Measurements from ENCODE around the gene C16orf46. TPM values are rescaled to one million over a fixed set of nuclear protein-coding genes. Genes with fewer than 3 reads are reported as not detected.

The C16orf46 gene
- total and polyA plus RNA-seq, 9 of the 15 experiments (the other 6 are each of a cell fraction or from before 2014, with no cell fraction given): 0.10 to 0.98 (median 0.41) TPM; not detected in 1

DNA sequence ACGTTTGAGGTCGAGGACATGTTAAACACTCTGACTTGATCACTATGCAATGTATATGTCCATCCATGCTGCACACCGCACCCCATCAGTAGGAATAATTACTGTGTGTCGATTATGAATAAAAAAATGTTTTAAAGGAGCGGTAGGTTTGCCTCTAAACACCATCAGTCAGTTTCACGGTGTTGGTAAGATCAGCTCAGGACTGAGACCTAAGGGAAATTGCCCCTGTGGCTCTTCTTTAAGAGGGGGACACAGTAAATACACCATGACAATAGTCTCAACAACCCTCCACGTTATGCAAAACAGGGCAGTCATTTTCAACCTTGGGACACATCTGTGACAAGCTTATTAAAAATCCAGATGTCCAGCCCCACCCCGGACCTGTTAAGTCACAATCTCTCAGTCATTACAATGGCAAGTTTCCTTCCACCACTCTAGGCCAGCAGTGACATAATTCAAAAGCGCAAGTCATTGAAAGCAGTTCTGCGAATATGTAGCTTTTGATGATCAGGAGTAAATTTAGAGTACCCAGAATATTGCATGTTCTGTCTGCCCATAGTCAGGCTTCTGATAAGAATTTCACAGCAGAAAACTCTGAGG, 40.2 kb downstream of the C16orf46 start (continued):
- TF ChIP-seq STAT5A (IDR thresholded peaks at IDR 0.05; ENCODE audit: borderline replicate concordance, low read length) (peak; percentile 33; the same call in 1 of the 2 replicates), CTBP1 (IDR thresholded peaks at IDR 0.05; ENCODE audit: borderline replicate concordance) (no peak), ZNF232 (CRISPR knock-in tag; IDR thresholded peaks at IDR 0.05) (no peak), ZNF717 (CRISPR knock-in tag; IDR thresholded peaks at IDR 0.05) (no peak), MEIS2 (IDR thresholded peaks at IDR 0.05; ENCODE audit: partially characterized antibody) (peak; percentile 32), ARNT (IDR thresholded peaks at IDR 0.05) (no peak), CBX3 (IDR thresholded peaks at IDR 0.05; ENCODE audit: borderline replicate concordance in 1 of 2, low read length in 2 of 2) (peak in 1 of 2 experiments; percentile 50; a peak in 1 of 3 replicates), GATAD2A (IDR thresholded peaks at IDR 0.05) (no peak), ZNF644 (tag; IDR thresholded peaks at IDR 0.05; ENCODE audit: low read depth) (no peak), ZNF146 (CRISPR knock-in tag; IDR thresholded peaks at IDR 0.05; ENCODE audit: unreplicated experiment) (no peak), XRCC3 (IDR thresholded peaks at IDR 0.05) (no peak), SMAD1 (IDR thresholded peaks at IDR 0.05; ENCODE audit: low read depth, low read length, partially characterized antibody) (peak; percentile 32), NCOR1 (IDR thresholded peaks at IDR 0.05) (peak; percentile 11; the same call in 1 of the 2 replicates), ZNF174 (CRISPR knock-in tag; IDR thresholded peaks at IDR 0.05) (no peak)
- TF ChIP-seq, protein P1, sequence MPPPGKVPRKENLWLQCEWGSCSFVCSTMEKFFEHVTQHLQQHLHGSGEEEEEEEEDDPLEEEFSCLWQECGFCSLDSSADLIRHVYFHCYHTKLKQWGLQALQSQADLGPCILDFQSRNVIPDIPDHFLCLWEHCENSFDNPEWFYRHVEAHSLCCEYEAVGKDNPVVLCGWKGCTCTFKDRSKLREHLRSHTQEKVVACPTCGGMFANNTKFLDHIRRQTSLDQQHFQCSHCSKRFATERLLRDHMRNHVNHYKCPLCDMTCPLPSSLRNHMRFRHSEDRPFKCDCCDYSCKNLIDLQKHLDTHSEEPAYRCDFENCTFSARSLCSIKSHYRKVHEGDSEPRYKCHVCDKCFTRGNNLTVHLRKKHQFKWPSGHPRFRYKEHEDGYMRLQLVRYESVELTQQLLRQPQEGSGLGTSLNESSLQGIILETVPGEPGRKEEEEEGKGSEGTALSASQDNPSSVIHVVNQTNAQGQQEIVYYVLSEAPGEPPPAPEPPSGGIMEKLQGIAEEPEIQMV (tag; conservative IDR thresholded peaks at IDR 0.05; ENCODE audit: low read depth): no peak
- TF ChIP-seq, protein P2, sequence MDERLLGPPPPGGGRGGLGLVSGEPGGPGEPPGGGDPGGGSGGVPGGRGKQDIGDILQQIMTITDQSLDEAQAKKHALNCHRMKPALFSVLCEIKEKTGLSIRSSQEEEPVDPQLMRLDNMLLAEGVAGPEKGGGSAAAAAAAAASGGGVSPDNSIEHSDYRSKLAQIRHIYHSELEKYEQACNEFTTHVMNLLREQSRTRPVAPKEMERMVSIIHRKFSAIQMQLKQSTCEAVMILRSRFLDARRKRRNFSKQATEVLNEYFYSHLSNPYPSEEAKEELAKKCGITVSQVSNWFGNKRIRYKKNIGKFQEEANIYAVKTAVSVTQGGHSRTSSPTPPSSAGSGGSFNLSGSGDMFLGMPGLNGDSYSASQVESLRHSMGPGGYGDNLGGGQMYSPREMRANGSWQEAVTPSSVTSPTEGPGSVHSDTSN (CRISPR knock-in tag; IDR thresholded peaks at IDR 0.05; ENCODE audit: low read depth): no peak
- TF ChIP-seq, protein P2 (tag; conservative IDR thresholded peaks at IDR 0.05; ENCODE audit: low read depth): no peak
- TF ChIP-seq, protein P3, sequence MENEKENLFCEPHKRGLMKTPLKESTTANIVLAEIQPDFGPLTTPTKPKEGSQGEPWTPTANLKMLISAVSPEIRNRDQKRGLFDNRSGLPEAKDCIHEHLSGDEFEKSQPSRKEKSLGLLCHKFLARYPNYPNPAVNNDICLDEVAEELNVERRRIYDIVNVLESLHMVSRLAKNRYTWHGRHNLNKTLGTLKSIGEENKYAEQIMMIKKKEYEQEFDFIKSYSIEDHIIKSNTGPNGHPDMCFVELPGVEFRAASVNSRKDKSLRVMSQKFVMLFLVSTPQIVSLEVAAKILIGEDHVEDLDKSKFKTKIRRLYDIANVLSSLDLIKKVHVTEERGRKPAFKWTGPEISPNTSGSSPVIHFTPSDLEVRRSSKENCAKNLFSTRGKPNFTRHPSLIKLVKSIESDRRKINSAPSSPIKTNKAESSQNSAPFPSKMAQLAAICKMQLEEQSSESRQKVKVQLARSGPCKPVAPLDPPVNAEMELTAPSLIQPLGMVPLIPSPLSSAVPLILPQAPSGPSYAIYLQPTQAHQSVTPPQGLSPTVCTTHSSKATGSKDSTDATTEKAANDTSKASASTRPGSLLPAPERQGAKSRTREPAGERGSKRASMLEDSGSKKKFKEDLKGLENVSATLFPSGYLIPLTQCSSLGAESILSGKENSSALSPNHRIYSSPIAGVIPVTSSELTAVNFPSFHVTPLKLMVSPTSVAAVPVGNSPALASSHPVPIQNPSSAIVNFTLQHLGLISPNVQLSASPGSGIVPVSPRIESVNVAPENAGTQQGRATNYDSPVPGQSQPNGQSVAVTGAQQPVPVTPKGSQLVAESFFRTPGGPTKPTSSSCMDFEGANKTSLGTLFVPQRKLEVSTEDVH (IDR thresholded peaks at IDR 0.05; ENCODE audit: low read depth, partially characterized antibody): no peak
